Stimulated activated CD8-positive, alpha-beta memory T cell treated with anti-CD3 and anti-CD28 coated beads, Interleukin-12 subunit alpha, Interleukin-12 subunit beta, amount 100 ng/mL, for 1 hour (primary cell): ENCODE measurements around the gene HNRNPUL1.
"Not testable (repeated sequence)": the region's sequence is repeated elsewhere in the genome, so short reads cannot be mapped to it uniquely, and the experiment has no call there.

Experiments
- DNase-seq: peaks from one replicate; pipeline ENCODE4 v3.0.0-alpha.2; 2020; ENCODE audit warnings: low read depth

HNRNPUL1 gene

GRCh38 chr19:41327576-41328156 is 63.5 kb downstream of the HNRNPUL1 start:
- peak; percentile 67 for DNase-seq

- no peak for DNase-seq
Measured at GRCh38 chr19:41328157-41328841, 64.1 kb downstream of the HNRNPUL1 start.

GRCh38 chr19:41328842-41329225 is 64.7 kb downstream of the HNRNPUL1 start:
- no peak for DNase-seq

GRCh38 chr19:41330481-41330880 is 66.3 kb downstream of the HNRNPUL1 start:
- no peak for DNase-seq

- no peak for DNase-seq
Measured at GRCh38 chr19:41330946-41331678, 66.9 kb downstream of the HNRNPUL1 start.

GRCh38 chr19:41332000-41332399 is 67.8 kb downstream of the HNRNPUL1 start:
- DNase-seq, result no peak

GRCh38 chr19:41332468-41332867 is 68.3 kb downstream of the HNRNPUL1 start:
- no peak for DNase-seq

GRCh38 chr19:41334793-41335192 is 70.6 kb downstream of the HNRNPUL1 start:
- no peak for DNase-seq

GRCh38 chr19:41335467-41335866 is 71.3 kb downstream of the HNRNPUL1 start:
- no peak for DNase-seq

- no peak for DNase-seq
Measured at GRCh38 chr19:41339936-41340335, 75.8 kb downstream of the HNRNPUL1 start.

GRCh38 chr19:41341669-41342490 is 77.7 kb downstream of the HNRNPUL1 start:
- no peak for DNase-seq

- no peak for DNase-seq
Measured at GRCh38 chr19:41344162-41344561, 80.0 kb downstream of the HNRNPUL1 start.

GRCh38 chr19:41346916-41347315 is 82.7 kb downstream of the HNRNPUL1 start:
- DNase-seq, result not testable (repeated sequence)

- no peak for DNase-seq
Measured at GRCh38 chr19:41350735-41351338, 86.7 kb downstream of the HNRNPUL1 start.

- peak; percentile 66 for DNase-seq
Measured at GRCh38 chr19:41351339-41352245, 87.4 kb downstream of the HNRNPUL1 start.

GRCh38 chr19:41352279-41352608 is 88.1 kb downstream of the HNRNPUL1 start:
- no peak for DNase-seq

- DNase-seq, result peak; percentile 66
Measured at GRCh38 chr19:41352609-41353465, 88.7 kb downstream of the HNRNPUL1 start.

- peak; percentile 91 for DNase-seq
Measured at GRCh38 chr19:41353466-41354342, 89.5 kb downstream of the HNRNPUL1 start, which contains the start of gene TGFB1. Gene TGFB1 (minus strand): TSS chr19:41353922. CDS start chr19:41353044, 878 bp downstream.
